NB4 (cell line): ENCODE measurements around the gene CYP3A7.

ENCODE experiments used
- DNase-seq: peaks from one replicate; pipeline ENCODE4 v3.0.0; 2010; ENCODE audit warnings: low read depth
- H3K4me3 ChIP-seq: one replicate; pipeline ENCODE4 v1.5.1; 2011; ENCODE audit warnings: mild to moderate bottlenecking, low read depth, low read length, moderate library complexity
- CTCF ChIP-seq: IDR thresholded peaks from one replicate; pipeline ENCODE4 v1.5.1; 2012; ENCODE audit warnings: low read depth, low read length
- MAX ChIP-seq: IDR thresholded peaks from 2 replicates; pipeline ENCODE4 v1.6.1; 2011; ENCODE audit warnings: low read depth, low read length
- MYC ChIP-seq: IDR thresholded peaks from 2 replicates; pipeline ENCODE4 v1.6.1; 2011; ENCODE audit warnings: low read depth, low read length
- POLR2A ChIP-seq: IDR thresholded peaks from 2 replicates; pipeline ENCODE4 v1.6.1; 2011; ENCODE audit warnings: mild to moderate bottlenecking; ENCODE audit not compliant: insufficient read length; ENCODE audit errors: extremely low read depth

Gene CYP3A7

GRCh38 chr7:99733448-99733847 is 1.5 kb downstream of the CYP3A7 start:
- peak; percentile 43 for DNase-seq
- H3K4me3 ChIP-seq: no peak overlapping the region
- TF ChIP-seq MAX (no peak), CTCF (peak; percentile 82)

GRCh38 chr7:99733003-99733402 is 2.0 kb downstream of the CYP3A7 start:
- TF ChIP-seq CTCF (no peak), POLR2A (no peak), MAX (no peak), MYC (no peak)
- DNase-seq: no peak
- no peak overlapping the region for H3K4me3 ChIP-seq

GRCh38 chr7:99731638-99732374 is 3.2 kb downstream of the CYP3A7 start:
- TF ChIP-seq MYC: no peak
- no peak for DNase-seq
- H3K4me3 ChIP-seq: no peak overlapping the region

- H3K4me3 ChIP-seq: no peak overlapping the region
- no peak for DNase-seq
Measured at GRCh38 chr7:99730992-99731391, 4.0 kb downstream of the CYP3A7 start.

GRCh38 chr7:99730238-99730810 is 4.7 kb downstream of the CYP3A7 start:
- H3K4me3 ChIP-seq: no peak overlapping the region
- TF ChIP-seq CTCF (no peak), MYC (no peak), MAX (no peak), POLR2A (no peak)
- no peak for DNase-seq

More at GRCh38 chr7:99730992-99731391, 4.0 kb downstream of the CYP3A7 start:
- TF ChIP-seq MAX (no peak), CTCF (no peak), POLR2A (no peak), MYC (no peak)

- TF ChIP-seq POLR2A (no peak), CTCF (no peak), MYC (no peak), MAX (no peak)
- no peak overlapping the region for H3K4me3 ChIP-seq
- peak; percentile 16 for DNase-seq
Measured at GRCh38 chr7:99729486-99730237, 5.3 kb downstream of the CYP3A7 start.
